GM13977 (cell line): ENCODE measurements around the gene DCDC2B.

Experiments used
- DNase-seq: peaks from one replicate; pipeline ENCODE4 v3.0.0; 2012; ENCODE audit warnings: low spot score
- CTCF ChIP-seq: IDR thresholded peaks from 2 replicates; pipeline ENCODE4 v1.5.1; 2012; ENCODE audit warnings: mild to moderate bottlenecking, control low read depth; ENCODE audit not compliant: insufficient read depth; ENCODE audit errors: extremely low read depth, missing control alignments
- in situ Hi-C: fragments of 300-500 bp; cut with MboI; formaldehyde crosslinking; loops from one replicate; pipeline ENCODE4 v1.12.0; 2022; ENCODE audit warnings: low sequenced_read_pairs, low pct_unique_long_range_greater_than_20kb, mixed read lengths, inconsistent platforms; ENCODE audit not compliant: unreplicated experiment

The DCDC2B gene

GRCh38 chr1:32234792-32235191, 25.9 kb downstream of the DCDC2B start:
- no peak for TF ChIP-seq CTCF
- in situ Hi-C loops = no loop called here
- DNase-seq = no peak

DNA sequence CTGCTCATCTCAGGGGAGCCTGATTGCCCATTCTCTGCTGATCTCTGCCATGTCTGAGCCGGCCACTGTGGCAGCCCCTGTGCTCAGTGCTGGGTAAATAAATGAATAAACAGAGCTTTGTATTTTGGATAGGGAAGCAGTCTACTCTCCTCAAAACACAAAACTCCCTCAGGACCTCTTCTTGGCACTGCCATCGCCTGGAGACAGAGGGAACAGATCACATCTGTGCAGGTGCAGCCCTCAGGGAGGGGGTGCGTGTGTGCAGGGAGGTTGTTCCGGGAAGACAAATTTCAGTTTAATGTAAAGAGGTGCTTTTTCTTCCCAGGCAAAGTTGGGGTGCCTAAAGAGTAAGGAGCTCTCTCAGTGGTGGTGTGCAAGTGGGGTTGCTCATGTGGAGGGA, 30.4 kb downstream of the DCDC2B start:
- in situ Hi-C loops = no loop called here
- no peak for DNase-seq
- TF ChIP-seq CTCF = no peak

GRCh38 chr1:32239790-32240139, 30.9 kb downstream of the DCDC2B start:
- no peak for TF ChIP-seq CTCF
- no peak for DNase-seq
- in situ Hi-C loops = no loop called here

DNA sequence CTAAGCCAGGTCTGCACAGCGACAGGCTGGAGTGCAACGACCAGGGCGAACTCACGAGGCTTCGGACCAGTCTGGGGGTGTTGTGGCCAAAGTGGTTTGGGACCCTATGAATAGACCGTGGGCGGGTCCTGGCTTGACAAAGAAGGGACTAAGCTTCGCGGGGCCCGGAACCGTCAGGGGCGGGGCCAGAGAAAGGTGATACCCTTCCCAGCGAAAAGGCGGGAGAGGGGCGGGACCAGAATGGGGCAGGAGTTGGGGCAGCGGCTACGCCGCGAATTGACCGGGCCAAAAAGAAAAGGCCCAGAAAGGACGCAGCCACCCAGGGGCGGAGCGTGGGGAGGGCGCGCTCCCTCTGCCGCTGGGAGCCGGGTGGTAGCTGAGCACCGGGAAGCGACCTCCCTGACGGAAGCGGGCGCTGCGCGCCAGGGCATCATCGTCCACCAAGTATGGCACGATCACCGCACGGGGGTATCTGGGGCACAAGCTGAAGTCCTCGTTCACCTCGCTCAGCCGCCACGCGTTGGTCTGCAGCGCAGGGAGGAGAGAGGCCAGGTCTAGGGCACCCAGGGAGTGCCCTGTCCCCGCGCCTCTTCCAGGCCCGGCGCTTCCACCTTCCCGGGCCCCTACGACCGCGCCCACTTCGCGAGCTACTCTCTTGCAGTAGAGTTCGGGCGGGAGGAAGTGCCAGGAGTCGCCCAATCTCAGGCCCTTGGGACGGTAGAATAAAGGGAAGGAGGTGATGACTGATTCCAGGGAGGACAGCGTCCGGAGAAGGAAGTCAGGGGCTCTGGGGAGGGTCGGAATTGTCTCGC, 31.5 kb downstream of the DCDC2B start:
- TF ChIP-seq CTCF = peak; percentile 17
- in situ Hi-C loops = no loop called here
- DNase-seq = peak; percentile 53

GRCh38 chr1:32241001-32241763, 32.3 kb downstream of the DCDC2B start:
- DNase-seq = peak; percentile 70
- TF ChIP-seq CTCF = peak; percentile 20
- in situ Hi-C loops = no loop called here

DNA sequence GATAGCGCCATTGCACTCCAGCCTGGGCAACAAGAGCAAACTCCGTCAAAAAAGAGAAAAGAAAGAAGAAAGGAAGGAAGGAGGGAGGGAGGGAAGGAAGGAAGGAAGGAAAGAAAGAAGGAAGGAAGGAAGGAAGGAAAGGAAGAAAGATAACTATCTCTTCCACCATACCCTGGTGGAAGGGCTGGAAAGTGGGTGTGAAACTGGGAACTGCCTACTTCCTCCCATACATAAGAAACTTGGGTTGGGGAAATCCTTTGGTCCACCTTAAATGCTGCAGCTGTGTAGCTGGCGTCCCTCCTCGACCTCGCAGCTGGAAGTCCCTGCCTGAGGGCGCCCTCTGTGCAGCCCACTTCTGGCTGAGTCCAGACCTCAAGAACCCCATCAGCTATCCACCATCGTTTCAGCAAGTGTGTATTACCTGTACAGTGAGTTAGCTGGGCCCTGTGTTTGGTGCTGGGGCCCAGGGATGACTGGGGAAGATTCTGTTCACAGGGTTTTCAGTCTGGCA, 33.5 kb downstream of the DCDC2B start:
- peak; percentile 7 for TF ChIP-seq CTCF
- in situ Hi-C loops = no loop called here
- DNase-seq = peak; percentile 48
